ENCODE measurements around the gene CPB1.
"Not testable (repeated sequence)": the region's sequence is repeated elsewhere in the genome, so short reads cannot be mapped to it uniquely, and the experiment has no call there.

CPB1 gene

GRCh38 chr3:148827585-148827984, at the start of gene CPB1:
Gene CPB1 (plus strand): TSS chr3:148827811. CDS start chr3:148827824, 13 bp downstream.
- no peak for DNase-seq (ENCODE audit: low read depth in 2 of 2, low spot score in 1 of 2)

GRCh38 chr3:148778926-148779325, 48.7 kb upstream of the CPB1 start:
- no peak for DNase-seq (ENCODE audit: low read depth in 2 of 2, low spot score in 1 of 2)

GRCh38 chr3:148785026-148785425, 42.6 kb upstream of the CPB1 start:
- not testable (repeated sequence) for DNase-seq (ENCODE audit: low read depth in 2 of 2, low spot score in 1 of 2)

- not testable (repeated sequence) for DNase-seq (ENCODE audit: low read depth in 2 of 2, low spot score in 1 of 2)
Observed at GRCh38 chr3:148786159-148786558, 41.5 kb upstream of the CPB1 start.

DNA sequence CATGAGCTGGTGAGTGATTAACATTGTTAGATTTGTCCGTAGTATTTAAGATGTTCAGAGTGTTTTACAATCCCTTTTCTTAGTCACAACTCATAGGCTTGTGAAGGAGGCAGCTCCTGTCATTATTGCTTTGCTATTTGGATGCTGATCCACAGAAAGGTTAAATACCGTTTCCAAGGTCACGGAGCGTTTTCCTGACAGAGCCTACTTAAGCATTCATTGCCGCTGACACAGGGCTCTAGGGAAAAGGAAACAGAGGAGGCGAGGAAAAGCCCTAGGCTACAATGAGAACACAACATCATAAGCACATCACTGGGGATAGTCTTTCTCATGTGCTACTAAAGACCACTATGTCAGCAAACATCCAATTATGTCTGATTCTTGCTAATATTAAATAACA, 38.5 kb upstream of the CPB1 start:
- DNase-seq (ENCODE audit: low read depth in 2 of 2, low spot score in 1 of 2), result no peak

DNA sequence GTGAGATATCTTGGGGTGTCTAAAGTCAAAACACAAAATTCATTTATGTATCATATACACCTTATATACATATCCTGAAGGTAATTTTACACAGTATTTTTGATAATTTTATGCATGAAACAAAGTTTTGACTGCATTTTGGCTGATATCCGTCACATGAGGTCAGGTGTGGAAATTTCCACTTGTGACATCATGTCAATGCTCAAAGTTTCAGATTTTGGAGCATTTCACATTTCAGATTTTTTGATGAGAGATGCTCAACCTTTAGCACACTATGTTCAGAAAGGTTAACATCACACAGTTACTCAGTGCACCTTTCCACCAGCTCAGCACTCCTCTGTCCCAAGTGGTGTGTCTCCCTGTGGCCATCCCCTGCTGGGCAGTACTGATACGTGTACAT, 37.7 kb upstream of the CPB1 start:
- no peak for DNase-seq (ENCODE audit: low read depth in 2 of 2, low spot score in 1 of 2)

- DNase-seq (ENCODE audit: low read depth in 2 of 2, low spot score in 1 of 2), result no peak
Observed at GRCh38 chr3:148790370-148790769, 37.2 kb upstream of the CPB1 start.

DNA sequence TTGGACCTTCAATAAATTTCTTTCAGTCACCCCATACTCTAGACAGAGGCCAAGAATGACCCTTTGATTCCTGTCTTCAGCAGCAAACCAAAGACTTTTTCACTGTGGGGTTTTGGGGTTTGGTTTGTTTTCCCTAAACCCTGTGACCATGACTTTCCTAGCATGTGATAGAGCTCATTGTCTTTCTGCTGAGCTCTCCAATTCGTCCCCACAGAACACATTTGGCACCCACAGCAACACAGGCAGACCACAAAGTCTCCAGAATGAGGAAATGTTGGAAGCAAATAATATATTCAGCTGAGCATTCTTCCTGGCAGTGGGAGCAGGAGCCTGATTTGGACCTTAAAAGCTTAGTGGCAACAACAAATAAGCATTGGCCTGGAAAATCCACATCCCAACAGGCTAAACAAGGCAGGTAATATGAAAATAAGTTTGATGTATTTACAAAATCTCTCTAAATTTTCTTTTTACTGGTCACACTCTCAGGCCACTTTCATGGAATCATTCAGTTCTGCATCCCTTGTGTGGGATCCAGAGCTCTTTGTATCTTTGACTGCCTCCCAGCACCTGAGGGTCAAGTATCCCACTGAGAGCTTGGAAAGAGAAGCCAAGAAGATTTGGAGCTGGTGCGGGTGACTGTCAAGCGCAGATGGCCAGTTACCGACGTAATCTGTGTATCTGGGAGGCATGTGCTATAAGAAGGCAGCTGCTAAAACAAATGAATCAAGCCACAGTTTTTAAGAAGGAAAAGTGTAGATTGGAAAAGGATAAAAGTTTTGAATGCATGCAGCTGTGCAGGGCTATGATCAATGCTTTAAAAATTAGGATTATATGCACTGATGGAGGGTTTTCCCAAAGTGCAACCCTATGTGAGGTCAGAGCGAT, 36.5 kb upstream of the CPB1 start:
- DNase-seq (ENCODE audit: low read depth in 2 of 2, low spot score in 1 of 2), result no peak

DNA sequence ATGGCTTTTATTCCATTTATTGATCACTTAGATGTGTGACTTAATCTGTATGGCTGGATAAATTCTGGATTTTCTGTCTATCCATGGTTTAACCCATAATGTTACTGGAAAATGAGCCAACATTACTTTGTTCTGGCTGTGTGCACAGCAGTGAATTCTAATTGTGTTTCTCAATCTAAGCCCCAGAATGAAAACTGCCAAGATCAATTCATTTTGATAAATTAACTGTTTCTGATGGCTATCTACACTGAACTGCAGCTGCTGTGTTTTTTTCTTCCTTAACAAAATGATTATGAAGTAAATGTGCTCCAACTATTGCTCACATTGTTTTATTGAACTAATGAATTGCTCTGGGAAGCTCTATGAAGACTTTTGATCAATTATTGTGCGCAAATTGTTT, 35.7 kb upstream of the CPB1 start:
- no peak for DNase-seq (ENCODE audit: low read depth in 2 of 2, low spot score in 1 of 2)

GRCh38 chr3:148792516-148792915, 35.1 kb upstream of the CPB1 start:
- no peak for DNase-seq (ENCODE audit: low read depth in 2 of 2, low spot score in 1 of 2)

- no peak for DNase-seq (ENCODE audit: low read depth in 2 of 2, low spot score in 1 of 2)
Observed at GRCh38 chr3:148796799-148797198, 30.8 kb upstream of the CPB1 start.

DNA sequence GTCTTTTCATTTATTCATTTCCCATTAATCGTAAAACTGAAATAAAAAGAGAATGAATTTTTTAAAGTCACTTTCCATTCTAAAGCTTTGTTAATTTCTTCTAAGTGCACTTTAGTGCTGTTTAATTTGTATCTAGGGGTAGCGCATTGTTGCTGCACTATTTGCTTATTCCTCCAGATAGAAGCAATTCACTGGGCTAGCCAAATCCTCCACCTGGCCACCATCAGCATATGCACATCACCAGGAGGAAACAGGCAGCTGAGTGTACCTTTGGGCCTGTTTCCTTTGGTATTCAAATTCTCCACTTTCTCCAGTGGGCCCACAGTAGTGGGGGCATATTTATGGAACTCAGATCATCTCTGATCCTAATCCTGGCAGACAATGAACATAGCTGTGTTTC, 29.8 kb upstream of the CPB1 start:
- no peak for DNase-seq (ENCODE audit: low read depth in 2 of 2, low spot score in 1 of 2)

- no peak for DNase-seq (ENCODE audit: low read depth in 2 of 2, low spot score in 1 of 2)
Observed at GRCh38 chr3:148800414-148800813, 27.2 kb upstream of the CPB1 start.

GRCh38 chr3:148809835-148810234, 17.8 kb upstream of the CPB1 start:
- DNase-seq (ENCODE audit: low read depth in 2 of 2, low spot score in 1 of 2), result no peak

GRCh38 chr3:148815316-148816110, 12.1 kb upstream of the CPB1 start:
- no peak for DNase-seq (ENCODE audit: low read depth in 2 of 2, low spot score in 1 of 2)

DNA sequence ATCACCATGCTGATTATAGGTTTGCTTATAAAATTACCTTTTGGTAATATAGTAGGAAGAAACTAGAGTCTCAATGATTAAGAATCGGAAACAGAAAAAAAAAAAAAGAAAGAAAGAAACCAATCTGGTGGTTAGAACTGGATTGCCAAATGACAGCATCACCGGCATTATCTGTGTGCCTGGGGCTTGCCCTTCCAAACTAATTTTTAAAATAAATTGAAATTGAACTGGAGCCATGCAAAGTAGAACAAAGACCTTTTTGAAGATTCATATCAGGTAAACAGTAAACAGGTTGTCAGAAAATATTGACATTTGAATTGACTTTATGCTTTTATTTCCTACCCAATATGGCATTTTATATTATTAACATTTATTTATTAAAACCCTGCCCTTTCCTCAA, 11.2 kb upstream of the CPB1 start:
- DNase-seq (ENCODE audit: low read depth in 2 of 2, low spot score in 1 of 2), result no peak

GRCh38 chr3:148816981-148817525, 10.6 kb upstream of the CPB1 start:
- no peak for DNase-seq (ENCODE audit: low read depth in 2 of 2, low spot score in 1 of 2)

- DNase-seq (ENCODE audit: low read depth in 2 of 2, low spot score in 1 of 2), result no peak
Observed at GRCh38 chr3:148820361-148821245, 7.0 kb upstream of the CPB1 start.

DNA sequence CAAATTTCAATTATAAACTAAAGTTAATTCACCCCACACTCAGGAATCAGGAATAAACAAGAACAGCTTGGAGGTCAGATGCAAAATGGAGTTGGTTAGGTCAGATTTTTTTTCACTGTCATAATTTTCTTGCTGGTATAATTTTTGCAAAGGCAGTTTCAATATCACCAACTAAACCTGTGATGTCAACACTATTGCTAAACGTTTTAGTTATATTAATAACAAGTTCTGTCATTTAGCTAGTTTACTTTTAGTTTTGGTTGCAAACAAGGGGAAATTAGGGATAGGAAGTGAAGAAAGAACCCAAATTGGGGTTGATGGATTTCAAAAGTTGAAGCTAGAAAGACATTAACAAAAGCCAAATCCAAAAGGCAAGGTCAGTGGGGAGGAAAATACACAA, 4.6 kb upstream of the CPB1 start:
- no peak for DNase-seq (ENCODE audit: low read depth in 2 of 2, low spot score in 1 of 2)

DNA sequence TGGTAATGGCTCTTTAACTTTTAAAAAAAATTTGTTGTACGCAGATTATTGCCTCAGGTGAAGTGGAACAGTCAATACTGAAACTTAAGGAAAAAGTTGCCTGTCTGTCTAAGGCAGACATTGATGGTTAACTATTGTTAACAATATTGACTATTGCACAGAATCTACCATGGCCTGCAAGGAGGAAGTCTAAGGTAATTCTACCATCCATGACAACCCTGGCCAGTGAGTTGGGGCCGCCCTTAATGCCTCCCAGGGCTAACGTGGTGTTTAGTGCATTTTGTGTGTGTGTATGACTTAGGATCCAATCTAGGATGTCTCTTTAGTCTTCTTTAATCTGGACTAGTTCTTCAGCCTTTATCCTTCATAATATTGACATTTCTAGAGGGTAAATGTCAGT, 2.1 kb upstream of the CPB1 start:
- no peak for DNase-seq (ENCODE audit: low read depth in 2 of 2, low spot score in 1 of 2)

DNA sequence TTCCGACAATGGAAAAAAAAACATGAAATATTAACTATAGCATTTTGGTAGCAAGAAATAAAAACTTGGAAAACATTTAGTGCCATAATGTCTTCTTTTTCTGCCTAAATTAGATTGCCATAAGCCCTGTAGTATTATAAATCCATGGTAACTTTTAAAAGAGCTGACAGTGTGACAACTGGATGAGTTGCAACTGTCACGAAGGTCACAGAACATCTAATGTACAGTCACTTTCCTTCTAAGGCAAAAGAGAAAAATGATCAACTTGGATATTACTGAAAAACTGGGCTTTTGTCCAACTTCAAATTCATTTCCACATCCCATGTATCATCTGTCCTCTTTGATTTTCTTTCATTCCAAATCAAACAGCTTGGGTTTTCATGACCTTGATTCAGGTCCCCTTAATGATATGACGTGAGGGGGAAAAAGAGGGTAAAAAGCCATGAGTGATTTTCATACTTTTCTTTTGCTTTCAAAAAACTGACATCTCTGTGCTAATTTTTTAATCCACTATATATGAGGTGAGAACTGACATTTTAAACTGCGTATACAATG, 602 bp downstream of the CPB1 start:
- DNase-seq (ENCODE audit: low read depth in 2 of 2, low spot score in 1 of 2), result no peak

All from stimulated activated CD8-positive, alpha-beta memory T cell treated with anti-CD3 and anti-CD28 coated beads, Interleukin-4, amount 100 ng/mL, for 1 hour (primary cell).